Forelimb muscle (tissue), 1 donor: ENCODE results near the gene FRAT1. TPM values are rescaled to one million over a fixed set of nuclear protein-coding genes. Genes with fewer than 3 reads are reported as not detected.

ENCODE experiments used
- DNase-seq: peaks from one replicate; pipeline ENCODE4 v3.0.0-alpha.2; 2013; ENCODE audit warnings: low read depth
- polyA plus RNA-seq: library from polyadenylated mRNA; unstranded; fragments of 120-200 nt; gene quantifications from one replicate; pipeline ENCODE4 v1.2.1, GENCODE V29; 2013; ENCODE audit not compliant: insufficient read length

Gene FRAT1
- polyA plus RNA-seq, 1 donor: 1.0 TPM

DNA sequence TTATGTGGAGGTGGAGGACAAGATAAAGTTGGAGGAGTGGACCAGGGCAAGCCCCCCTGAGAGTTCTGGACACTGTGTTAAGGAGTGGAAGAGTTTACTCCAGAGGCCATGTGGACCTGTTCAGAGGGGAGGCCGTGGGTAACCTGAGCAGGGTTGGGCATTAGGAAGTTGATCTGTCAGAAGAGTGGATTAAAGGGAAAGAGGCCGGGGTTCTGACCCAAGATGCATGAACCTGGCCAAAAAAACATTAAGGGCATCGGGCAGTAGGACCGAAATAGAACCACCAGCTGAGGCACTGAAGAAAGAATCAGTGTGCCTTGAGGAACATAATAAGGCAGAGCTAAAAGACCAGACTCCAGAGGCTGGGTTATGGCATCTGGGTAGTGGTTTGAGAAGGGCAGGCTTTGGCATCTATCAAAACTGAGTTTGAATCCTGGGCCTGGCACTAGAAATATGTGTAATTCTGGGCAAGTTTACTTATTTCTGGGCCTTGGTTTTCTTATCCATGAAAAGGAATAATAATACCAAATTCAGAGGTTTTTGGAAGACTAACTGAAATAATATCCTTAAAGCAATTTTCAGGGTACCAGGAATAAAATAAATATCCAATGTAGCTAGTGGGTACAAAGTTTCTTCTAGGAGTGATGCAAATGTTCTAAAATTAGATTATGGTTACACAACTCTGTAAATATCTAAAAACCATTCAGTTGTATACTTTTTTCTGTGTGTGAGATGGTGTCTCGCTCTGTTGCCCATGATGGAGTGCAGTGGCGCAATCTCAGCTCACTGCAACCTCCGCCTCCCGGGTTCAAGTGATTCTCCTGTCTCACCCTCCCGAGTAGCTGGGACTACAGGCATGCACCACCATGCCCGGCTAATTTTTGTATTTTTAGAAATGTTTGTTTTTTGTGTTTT, 10.9 kb upstream of the FRAT1 start:
- no peak for DNase-seq

DNA sequence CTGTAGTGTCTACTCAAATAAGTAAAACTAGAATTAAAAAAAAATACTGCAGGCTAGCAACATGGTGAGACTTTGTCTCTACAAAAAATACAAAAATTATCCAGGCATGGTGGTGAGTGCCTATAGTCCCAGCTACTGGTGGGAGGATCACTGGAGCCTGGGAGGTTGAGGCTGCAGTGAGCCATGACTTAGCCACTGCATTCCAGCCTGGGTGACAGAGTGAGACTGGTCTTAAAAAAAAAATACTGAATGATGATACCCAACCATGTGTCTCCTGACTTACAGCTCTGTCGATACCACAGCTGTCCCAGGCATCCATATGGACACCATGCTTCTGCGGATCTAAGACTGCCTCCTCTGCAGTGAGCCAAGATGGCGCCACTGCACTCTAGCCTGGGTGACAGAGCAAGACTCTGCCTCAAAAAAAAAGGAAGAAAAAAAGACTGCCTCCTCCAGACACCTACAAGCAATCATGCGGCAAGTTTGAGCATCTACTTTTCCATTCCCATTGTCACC, 7.9 kb upstream of the FRAT1 start:
- DNase-seq: no peak

GRCh38 chr10:97312897-97313296, 6.2 kb upstream of the FRAT1 start:
- DNase-seq: no peak

DNA sequence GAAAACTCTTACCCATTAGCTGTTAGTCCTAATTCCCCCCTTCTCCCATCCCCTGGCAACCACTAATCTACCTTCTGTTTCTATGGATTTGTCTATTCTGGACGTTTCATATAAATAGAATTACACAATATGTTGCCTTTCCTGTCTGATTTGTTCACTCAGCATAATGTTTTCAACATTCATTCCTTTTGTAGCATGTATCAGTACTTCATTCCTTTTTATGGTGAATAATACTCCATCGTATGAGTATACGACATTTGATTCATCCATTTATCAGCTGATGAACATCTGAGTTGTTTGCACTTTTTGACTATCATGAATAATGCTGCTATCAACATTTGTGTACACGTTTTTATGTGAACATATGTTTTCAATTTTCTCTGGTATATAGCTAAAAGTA, 4.4 kb upstream of the FRAT1 start:
- DNase-seq: no peak

- DNase-seq: no peak
These were observed 804 bp downstream of the FRAT1 start for GRCh38 chr10:97319671-97320479.

- DNase-seq: no peak
These were observed 1.5 kb downstream of the FRAT1 start for GRCh38 chr10:97320480-97321031.

DNA sequence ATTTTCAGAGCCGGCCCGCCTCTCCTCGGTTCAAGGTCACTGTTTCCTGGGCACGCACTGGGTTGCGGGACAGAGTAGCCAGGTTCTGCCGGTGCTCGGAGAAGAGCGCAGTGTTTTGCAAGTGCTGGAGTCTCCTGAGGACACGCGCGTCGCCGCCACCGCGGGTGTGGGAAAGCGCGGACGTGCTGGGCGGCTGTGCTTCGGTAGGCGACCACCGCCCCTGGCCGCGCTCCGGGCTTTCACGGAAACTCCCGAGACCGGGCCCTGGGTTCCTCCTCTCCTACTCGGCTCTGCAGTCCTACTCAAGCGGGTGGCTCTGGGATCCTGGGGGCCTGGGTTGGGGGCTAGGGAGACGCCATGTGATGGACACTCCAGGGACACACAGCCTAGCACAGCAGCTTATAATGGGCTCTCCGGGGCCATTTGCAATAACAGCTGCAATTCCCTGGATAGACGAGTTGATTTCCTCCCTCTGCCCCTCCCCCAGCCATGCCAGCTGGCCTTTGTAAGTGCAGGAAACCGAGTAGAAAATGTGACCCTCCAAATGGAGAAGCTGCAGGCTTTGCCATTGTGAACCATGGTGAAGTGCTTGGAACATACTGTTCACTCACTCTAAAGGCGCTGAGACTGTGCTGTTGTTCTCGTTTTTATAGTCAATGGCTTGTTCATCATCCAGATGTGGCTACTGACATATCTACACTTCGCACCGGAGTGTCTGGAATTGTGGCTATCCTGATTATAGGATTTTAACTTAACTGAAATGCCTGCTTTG, 2.1 kb downstream of the FRAT1 start:
- no peak for DNase-seq

- DNase-seq: no peak
These were observed 2.7 kb downstream of the FRAT1 start for GRCh38 chr10:97321804-97322190.

DNA sequence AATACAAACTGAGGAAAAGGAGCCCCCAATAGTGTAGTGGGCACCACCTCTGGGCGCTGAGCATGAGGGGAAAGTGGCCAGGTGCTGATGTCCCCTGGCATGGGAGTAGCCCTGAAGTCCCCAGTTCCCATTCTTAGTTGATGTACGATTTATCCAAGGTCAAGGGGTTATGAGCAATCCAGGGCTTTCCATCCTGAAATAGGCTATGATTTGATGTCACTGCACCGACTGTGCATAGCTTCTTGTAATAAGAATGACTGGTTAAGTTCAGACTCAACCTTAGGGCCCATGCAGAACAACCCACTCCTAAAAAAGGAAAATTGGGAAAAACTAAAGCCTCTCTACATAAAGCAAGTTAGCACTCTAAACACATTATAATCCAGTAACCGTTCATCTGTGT, 4.4 kb downstream of the FRAT1 start:
- no peak for DNase-seq

GRCh38 chr10:97325754-97326153, 6.7 kb downstream of the FRAT1 start:
- DNase-seq: no peak

DNA sequence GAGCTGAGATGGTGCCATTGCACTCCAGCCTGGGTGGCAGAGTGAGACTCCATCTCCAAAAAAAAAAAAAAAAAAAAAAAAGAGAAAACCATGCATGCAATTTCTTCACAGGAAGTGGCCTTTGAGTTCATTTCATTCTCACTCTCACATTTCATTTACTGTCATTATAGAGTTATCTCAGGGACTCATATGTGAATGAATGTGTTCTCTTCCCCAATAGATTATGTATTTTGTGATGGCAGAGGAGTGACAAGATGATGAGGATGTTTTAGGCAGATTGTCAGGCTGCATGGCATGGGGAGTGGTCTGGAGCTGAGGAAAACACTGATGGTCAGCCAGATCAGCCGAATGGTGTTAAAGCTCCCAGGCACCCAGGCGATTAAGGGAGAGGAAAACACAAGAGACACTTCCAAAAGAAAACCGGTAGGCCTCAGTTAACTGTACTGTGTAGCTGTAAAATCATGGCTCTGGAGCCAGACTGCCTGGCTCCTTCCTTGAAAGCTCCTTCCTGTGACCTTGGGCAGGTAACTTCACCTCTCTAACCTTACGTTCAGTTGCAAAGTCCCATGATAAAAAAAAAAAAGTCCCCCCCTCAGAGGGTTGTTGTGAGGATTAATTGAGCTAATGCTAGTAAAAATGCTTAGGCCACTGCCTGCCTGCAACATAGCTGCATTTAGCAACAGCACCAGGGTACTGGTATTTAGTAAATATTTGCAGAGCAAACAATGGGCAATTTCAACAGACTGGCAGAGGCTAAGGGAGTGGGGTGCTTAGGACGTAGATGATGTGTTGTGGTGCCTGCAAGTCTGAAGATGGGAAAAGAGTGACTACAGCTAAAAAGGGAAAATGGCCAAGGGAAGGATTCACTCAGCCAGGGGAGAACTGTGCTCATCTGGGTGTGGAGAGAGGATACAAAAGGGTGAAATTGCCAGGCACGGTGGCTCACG, 8.6 kb downstream of the FRAT1 start:
- DNase-seq: no peak

- DNase-seq: no peak
These were observed 9.8 kb downstream of the FRAT1 start for GRCh38 chr10:97328646-97329453.

GRCh38 chr10:97329766-97330165, 10.7 kb downstream of the FRAT1 start:
- DNase-seq: no peak

GRCh38 chr10:97331153-97331703, 12.2 kb downstream of the FRAT1 start:
- DNase-seq: no peak

DNA sequence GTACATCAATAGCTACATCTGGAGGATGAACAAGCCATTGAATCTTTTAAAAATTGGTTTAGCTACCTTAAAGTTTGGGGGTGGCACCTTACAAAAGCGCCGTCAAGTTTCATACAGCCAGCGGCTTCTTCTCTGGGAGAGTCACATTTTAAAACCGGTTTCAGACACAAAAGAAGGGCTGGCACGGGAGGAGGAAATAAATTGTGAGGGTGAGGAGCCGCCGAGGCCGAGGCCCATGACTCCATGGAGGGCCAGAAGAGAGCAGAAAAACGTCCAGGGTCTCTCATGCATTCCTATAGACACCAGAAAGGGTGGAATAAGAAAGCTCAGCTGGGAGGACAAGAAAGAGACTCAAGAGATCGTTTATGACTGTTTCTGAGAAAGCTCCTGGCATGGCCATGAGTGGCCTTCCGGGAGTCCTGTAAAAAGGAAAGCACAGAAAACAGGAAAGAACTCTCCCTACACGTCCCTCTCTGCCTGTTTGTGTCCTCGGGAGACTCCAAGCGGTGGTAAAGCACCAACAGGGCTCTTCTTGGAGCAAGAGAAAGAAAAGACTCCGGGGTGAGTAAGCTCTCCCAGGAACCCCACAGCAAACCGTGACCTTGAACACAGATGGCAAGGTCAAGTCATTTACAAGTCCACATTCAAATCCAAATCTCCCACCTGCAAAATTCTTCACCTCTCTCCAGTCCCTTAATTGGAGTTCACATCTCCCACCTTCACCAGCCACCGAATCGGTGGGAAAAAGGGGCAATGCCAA, 13.7 kb downstream of the FRAT1 start:
- DNase-seq: no peak

DNA sequence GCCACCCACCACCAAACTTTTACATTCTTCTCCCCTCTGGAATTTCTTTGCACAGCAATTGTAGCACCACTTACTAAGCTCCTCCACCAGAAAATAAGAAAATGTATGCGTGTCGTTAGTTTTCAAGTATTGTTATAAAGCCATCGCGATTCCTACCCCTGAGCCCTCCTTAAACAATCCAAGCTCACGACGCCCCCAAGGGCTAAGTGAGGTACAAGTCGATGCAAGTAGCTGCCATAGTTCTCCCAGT, 14.2 kb downstream of the FRAT1 start:
- DNase-seq: no peak

GRCh38 chr10:97333601-97334369, 14.7 kb downstream of the FRAT1 start:
- DNase-seq: no peak
